ENCODE data around the gene NECTIN4. TPM values are rescaled to one million over a fixed set of nuclear protein-coding genes. Genes with fewer than 3 reads are reported as not detected.
A peak's percentile ranks its signal among the peaks of the same experiment; 100 is the strongest.

The NECTIN4 gene
- total and polyA plus RNA-seq, 2 of the 13 experiments (the other 11 are each of a cell fraction or from before 2014, with no cell fraction given), result 5.9 to 12.4 TPM

DNA sequence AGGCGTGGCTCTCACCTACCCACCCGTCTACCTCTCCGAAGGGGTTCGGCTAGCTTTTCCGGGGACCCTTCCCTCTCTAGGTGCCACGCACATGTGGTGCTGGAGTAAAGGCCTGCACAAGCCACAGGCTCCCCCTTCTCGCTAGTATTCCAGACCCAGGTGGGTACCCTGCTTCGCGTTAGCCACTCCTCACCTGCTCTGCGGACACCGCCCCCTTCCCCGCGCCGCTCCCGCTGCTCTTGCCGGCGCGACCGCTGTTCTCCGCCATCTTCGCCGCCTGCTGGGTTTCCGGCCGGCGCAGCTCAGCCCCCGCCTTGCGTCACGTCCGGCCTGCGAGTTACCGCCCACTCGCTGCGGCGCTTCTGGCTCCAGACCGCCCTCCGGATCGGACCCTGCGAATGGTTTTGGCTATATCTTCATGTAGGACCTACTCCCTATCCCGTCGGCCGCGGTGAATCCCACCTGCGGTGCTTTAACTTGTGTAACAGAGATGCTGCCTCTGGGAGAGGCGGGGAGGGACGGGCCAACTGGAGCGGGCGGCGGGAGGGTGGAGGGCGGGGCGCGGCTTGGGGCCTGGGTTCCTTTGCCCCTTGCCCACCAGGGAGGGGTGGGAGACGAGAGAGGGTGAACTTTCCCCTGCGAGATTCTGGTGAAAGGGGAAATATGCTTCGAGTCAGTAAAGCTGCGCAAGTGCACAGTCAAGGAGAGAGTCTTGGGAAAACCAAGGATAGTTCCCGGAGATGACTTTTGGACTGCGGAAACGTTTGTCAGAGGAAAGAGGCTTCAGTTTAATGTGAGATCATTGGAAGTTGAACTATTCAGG lies 28.6 kb upstream of the NECTIN4 start, which contains the start of the genes NIT1 and PFDN2 (continued):
- TF ChIP-seq RBFOX2 (IDR thresholded peaks at IDR 0.05; ENCODE audit: low read depth, low read length), result peak; percentile 95
- TF ChIP-seq, protein P1, sequence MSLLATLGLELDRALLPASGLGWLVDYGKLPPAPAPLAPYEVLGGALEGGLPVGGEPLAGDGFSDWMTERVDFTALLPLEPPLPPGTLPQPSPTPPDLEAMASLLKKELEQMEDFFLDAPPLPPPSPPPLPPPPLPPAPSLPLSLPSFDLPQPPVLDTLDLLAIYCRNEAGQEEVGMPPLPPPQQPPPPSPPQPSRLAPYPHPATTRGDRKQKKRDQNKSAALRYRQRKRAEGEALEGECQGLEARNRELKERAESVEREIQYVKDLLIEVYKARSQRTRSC (CRISPR knock-in tag; IDR thresholded peaks at IDR 0.05; ENCODE audit: low read depth), result no peak
- TF ChIP-seq ZBTB21 (CRISPR knock-in tag; IDR thresholded peaks at IDR 0.05), result 0 out of 2 replicates have a peak, but pooled peaks have one; percentile 19
- TF ChIP-seq, protein P2, sequence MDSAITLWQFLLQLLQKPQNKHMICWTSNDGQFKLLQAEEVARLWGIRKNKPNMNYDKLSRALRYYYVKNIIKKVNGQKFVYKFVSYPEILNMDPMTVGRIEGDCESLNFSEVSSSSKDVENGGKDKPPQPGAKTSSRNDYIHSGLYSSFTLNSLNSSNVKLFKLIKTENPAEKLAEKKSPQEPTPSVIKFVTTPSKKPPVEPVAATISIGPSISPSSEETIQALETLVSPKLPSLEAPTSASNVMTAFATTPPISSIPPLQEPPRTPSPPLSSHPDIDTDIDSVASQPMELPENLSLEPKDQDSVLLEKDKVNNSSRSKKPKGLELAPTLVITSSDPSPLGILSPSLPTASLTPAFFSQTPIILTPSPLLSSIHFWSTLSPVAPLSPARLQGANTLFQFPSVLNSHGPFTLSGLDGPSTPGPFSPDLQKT (CRISPR knock-in tag; IDR thresholded peaks at IDR 0.05; ENCODE audit: borderline replicate concordance), result no peak
- peak; percentile 79; the same call in 1 of the 2 replicates for TF ChIP-seq KDM2A (CRISPR knock-in tag; IDR thresholded peaks at IDR 0.05; ENCODE audit: borderline replicate concordance, low read depth)
- TF ChIP-seq, protein P3, sequence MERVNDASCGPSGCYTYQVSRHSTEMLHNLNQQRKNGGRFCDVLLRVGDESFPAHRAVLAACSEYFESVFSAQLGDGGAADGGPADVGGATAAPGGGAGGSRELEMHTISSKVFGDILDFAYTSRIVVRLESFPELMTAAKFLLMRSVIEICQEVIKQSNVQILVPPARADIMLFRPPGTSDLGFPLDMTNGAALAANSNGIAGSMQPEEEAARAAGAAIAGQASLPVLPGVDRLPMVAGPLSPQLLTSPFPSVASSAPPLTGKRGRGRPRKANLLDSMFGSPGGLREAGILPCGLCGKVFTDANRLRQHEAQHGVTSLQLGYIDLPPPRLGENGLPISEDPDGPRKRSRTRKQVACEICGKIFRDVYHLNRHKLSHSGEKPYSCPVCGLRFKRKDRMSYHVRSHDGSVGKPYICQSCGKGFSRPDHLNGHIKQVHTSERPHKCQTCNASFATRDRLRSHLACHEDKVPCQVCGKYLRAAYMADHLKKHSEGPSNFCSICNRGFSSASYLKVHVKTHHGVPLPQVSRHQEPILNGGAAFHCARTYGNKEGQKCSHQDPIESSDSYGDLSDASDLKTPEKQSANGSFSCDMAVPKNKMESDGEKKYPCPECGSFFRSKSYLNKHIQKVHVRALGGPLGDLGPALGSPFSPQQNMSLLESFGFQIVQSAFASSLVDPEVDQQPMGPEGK (CRISPR knock-in tag; IDR thresholded peaks at IDR 0.05), result peak; percentile 68; the same call in 1 of the 2 replicates
- peak; percentile 45; the same call in 1 of the 2 replicates for TF ChIP-seq HDAC2 (CRISPR knock-in tag; IDR thresholded peaks at IDR 0.05)
- TF ChIP-seq ZSCAN9 (CRISPR knock-in tag; IDR thresholded peaks at IDR 0.05; ENCODE audit: borderline replicate concordance), result 0 out of 2 replicates have a peak, but pooled peaks have one; percentile 47
- peak; percentile 78 for TF ChIP-seq SP2 (CRISPR knock-in tag; IDR thresholded peaks at IDR 0.05)
- TF ChIP-seq, protein P4, sequence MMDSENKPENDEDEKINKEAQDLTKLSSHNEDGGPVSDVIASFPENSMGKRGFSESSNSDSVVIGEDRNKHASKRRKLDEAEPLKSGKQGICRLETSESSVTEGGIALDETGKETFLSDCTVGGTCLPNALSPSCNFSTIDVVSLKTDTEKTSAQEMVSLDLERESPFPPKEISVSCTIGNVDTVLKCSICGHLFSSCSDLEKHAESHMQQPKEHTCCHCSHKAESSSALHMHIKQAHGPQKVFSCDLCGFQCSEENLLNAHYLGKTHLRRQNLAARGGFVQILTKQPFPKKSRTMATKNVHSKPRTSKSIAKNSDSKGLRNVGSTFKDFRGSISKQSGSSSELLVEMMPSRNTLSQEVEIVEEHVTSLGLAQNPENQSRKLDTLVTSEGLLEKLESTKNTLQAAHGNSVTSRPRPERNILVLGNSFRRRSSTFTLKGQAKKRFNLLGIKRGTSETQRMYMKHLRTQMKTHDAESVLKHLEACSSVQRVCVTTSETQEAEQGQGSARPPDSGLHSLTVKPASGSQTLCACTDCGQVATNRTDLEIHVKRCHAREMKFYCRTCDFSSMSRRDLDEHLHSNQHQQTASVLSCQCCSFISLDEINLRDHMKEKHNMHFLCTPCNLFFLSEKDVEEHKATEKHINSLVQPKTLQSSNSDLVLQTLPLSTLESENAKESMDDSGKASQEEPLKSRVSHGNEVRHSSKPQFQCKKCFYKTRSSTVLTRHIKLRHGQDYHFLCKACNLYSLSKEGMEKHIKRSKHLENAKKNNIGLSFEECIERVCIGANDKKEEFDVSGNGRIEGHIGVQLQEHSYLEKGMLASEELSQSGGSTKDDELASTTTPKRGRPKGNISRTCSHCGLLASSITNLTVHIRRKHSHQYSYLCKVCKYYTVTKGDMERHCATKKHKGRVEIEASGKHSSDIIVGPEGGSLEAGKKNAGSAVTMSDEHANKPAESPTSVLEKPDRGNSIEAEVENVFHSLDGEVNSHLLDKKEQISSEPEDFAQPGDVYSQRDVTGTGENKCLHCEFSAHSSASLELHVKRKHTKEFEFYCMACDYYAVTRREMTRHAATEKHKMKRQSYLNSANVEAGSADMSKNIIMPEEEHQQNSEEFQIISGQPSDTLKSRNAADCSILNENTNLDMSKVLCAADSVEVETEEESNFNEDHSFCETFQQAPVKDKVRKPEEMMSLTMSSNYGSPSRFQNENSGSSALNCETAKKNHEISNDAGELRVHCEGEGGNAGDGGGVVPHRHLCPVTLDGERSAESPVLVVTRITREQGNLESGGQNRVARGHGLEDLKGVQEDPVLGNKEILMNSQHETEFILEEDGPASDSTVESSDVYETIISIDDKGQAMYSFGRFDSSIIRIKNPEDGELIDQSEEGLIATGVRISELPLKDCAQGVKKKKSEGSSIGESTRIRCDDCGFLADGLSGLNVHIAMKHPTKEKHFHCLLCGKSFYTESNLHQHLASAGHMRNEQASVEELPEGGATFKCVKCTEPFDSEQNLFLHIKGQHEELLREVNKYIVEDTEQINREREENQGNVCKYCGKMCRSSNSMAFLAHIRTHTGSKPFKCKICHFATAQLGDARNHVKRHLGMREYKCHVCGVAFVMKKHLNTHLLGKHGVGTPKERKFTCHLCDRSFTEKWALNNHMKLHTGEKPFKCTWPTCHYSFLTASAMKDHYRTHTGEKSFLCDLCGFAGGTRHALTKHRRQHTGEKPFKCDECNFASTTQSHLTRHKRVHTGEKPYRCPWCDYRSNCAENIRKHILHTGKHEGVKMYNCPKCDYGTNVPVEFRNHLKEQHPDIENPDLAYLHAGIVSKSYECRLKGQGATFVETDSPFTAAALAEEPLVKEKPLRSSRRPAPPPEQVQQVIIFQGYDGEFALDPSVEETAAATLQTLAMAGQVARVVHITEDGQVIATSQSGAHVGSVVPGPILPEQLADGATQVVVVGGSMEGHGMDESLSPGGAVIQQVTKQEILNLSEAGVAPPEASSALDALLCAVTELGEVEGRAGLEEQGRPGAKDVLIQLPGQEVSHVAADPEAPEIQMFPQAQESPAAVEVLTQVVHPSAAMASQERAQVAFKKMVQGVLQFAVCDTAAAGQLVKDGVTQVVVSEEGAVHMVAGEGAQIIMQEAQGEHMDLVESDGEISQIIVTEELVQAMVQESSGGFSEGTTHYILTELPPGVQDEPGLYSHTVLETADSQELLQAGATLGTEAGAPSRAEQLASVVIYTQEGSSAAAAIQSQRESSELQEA (CRISPR knock-in tag; IDR thresholded peaks at IDR 0.05; ENCODE audit: not compliant biosample characterization), result no peak
- TF ChIP-seq ZFX (CRISPR knock-in tag; IDR thresholded peaks at IDR 0.05; ENCODE audit: low read depth), result peak; percentile 79
- peak; percentile 39; the same call in 1 of the 2 replicates for TF ChIP-seq TGIF2 (CRISPR knock-in tag; IDR thresholded peaks at IDR 0.05)
- TF ChIP-seq ZNF614 (CRISPR knock-in tag; IDR thresholded peaks at IDR 0.05; ENCODE audit: borderline replicate concordance), result peak; percentile 31; the same call in 1 of the 2 replicates

All from HepG2 (cell line).